Measurements from ENCODE around the gene NSL1.

The NSL1 gene

GRCh38 chr1:212702672-212703071 lies 88.9 kb downstream of the NSL1 start:
- ChIA-PET POLR2A (interaction anchor here (2.0 kb wide), 1 partner anchor 94 kb away, joined by 4 read pairs; the partner anchor contains the start of gene ATF3), CTCF (interaction anchor here (2.7 kb wide), 1 partner anchor 79 kb away, joined by 13 read pairs; no protein-coding TSS in a partner anchor)
- DNase-seq (ENCODE audit: extremely low spot score): no peak
- no peak for TF ChIP-seq CTCF (IDR thresholded peaks at IDR 0.05; ENCODE audit: control extremely low read depth, extremely low read depth, low read depth, missing control alignments)

- no peak for DNase-seq (ENCODE audit: extremely low spot score)
- ChIA-PET CTCF (interaction anchor here (0.7 to 2.7 kb wide), 15 partner anchors 9 to 294 kb away, joined by 3 to 14 read pairs (median 4); no protein-coding TSS in a partner anchor), POLR2A (interaction anchor here (1.5 to 2.0 kb wide), 2 partner anchors 89 to 93 kb away, joined by 3 to 4 read pairs; partner anchors contain the start of genes ATF3, NSL1 and TATDN3)
- TF ChIP-seq CTCF (IDR thresholded peaks at IDR 0.05; ENCODE audit: control extremely low read depth, extremely low read depth, low read depth, missing control alignments): no peak
These were observed 89.7 kb downstream of the NSL1 start for GRCh38 chr1:212701910-212702309.

- DNase-seq (ENCODE audit: extremely low spot score): no peak
- peak; percentile 29 for TF ChIP-seq CTCF (IDR thresholded peaks at IDR 0.05; ENCODE audit: control extremely low read depth, extremely low read depth, low read depth, missing control alignments)
- POLR2A ChIA-PET: interaction anchor here (1.5 to 2.0 kb wide), 2 partner anchors 90 to 92 kb away, joined by 3 to 4 read pairs; partner anchors contain the start of genes ATF3, NSL1 and TATDN3
- CTCF ChIA-PET: interaction anchor here (0.7 to 2.7 kb wide), 16 partner anchors 8 to 295 kb away, joined by 3 to 14 read pairs (median 4); no protein-coding TSS in a partner anchor
These were observed 90.4 kb downstream of the NSL1 start for GRCh38 chr1:212700892-212701819.

- POLR2A ChIA-PET: interaction anchor here (1.5 kb wide), 1 partner anchor 91 kb away, joined by 3 read pairs; the partner anchor contains the start of genes NSL1 and TATDN3
These were observed 91.2 kb downstream of the NSL1 start for GRCh38 chr1:212700223-212700891.

GRCh38 chr1:212699625-212700222 lies 91.9 kb downstream of the NSL1 start, which contains the start of gene BATF3:
TSS of gene BATF3 (minus strand) at chr1:212699840. CDS start at chr1:212699762, 78 bp downstream.
- no peak for DNase-seq (ENCODE audit: extremely low spot score)
- POLR2A ChIA-PET: no interaction called here
- CTCF ChIA-PET: interaction anchor here (0.8 to 3.7 kb wide), 8 partner anchors 13 to 222 kb away, joined by 3 to 23 read pairs (median 6); no protein-coding TSS in a partner anchor
- no peak for TF ChIP-seq CTCF (IDR thresholded peaks at IDR 0.05; ENCODE audit: control extremely low read depth, extremely low read depth, low read depth, missing control alignments)

More at GRCh38 chr1:212700223-212700891, 91.2 kb downstream of the NSL1 start:
- DNase-seq (ENCODE audit: extremely low spot score): peak; percentile 70
- TF ChIP-seq CTCF (IDR thresholded peaks at IDR 0.05; ENCODE audit: control extremely low read depth, extremely low read depth, low read depth, missing control alignments): no peak
- CTCF ChIA-PET: interaction anchor here (1.1 to 2.7 kb wide), 9 partner anchors 22 to 296 kb away, joined by 3 to 14 read pairs (median 5); no protein-coding TSS in a partner anchor

Measured in GM10248 (cell line).